CD14-positive monocyte (primary cell): ENCODE results near the gene SUV39H1. TPM values are rescaled to one million over a fixed set of nuclear protein-coding genes. Genes with fewer than 3 reads are reported as not detected.

Experiments used
- DNase-seq, 3 donors: peaks; one replicate each; pipeline ENCODE4 v3.0.0-alpha.2; 2011 to 2022
- H2AFZ ChIP-seq: 2 replicates; pipeline ENCODE4 v1.6.0; 2012; ENCODE audit warnings: mild to moderate bottlenecking, low read depth, low read length, inconsistent platforms; ENCODE audit not compliant: insufficient read depth, poor library complexity, severe bottlenecking
- H3K27ac ChIP-seq, 2 donors: 1 replicate in 1 of 2; 2 replicates in 1 of 2; pipeline ENCODE4 v1.5.1; 2012 to 2013; ENCODE audit warnings: low read length in 2 of 2, control low read depth in 1 of 2, inconsistent platforms in 1 of 2, low read depth in 1 of 2, mild to moderate bottlenecking in 1 of 2
- H3K27me3 ChIP-seq, 2 donors: one replicate each; pipeline versions ENCODE4 v1.6.0 to v1.6.1; 2011 to 2013; ENCODE audit warnings: low read length in 2 of 2; ENCODE audit not compliant: control insufficient read depth in 2 of 2, insufficient read depth in 2 of 2
- H3K36me3 ChIP-seq, 2 donors: replicated peaks in 1 of 2; 1 replicate in 1 of 2; 2 replicates in 1 of 2; pipeline versions ENCODE4 v1.5.1 to v1.6.1; 2012 to 2013; ENCODE audit warnings: low read length in 2 of 2, control low read depth in 1 of 2, inconsistent platforms in 1 of 2, mild to moderate bottlenecking in 1 of 2; ENCODE audit not compliant: insufficient read depth in 2 of 2, control insufficient read depth in 1 of 2
- H3K4me1 ChIP-seq, 2 donors: 1 replicate in 1 of 2; 2 replicates in 1 of 2; pipeline versions ENCODE4 v1.5.1 to v1.6.1; 2012 to 2013; ENCODE audit warnings: low read length in 2 of 2, control low read depth in 1 of 2, inconsistent platforms in 1 of 2, mild to moderate bottlenecking in 1 of 2, moderate library complexity in 1 of 2; ENCODE audit not compliant: insufficient read depth in 2 of 2, control insufficient read depth in 1 of 2
- H3K4me2 ChIP-seq: replicated peaks from 2 replicates; pipeline ENCODE3; 2012; ENCODE audit warnings: low read length, moderate library complexity, mild to moderate bottlenecking; ENCODE audit not compliant: poor library complexity, severe bottlenecking; ENCODE audit errors: extremely low read depth
- H3K4me3 ChIP-seq, 3 experiments: fragments of 200-600 bp in 1 of 3; sonication (generic) in 1 of 3; replicated peaks in 1 of 3; 1 replicate in 2 of 3; 2 replicates in 1 of 3; pipeline ENCODE4 v1.5.1; 2011 to 2013; ENCODE audit warnings: low read length in 3 of 3, mild to moderate bottlenecking in 3 of 3, control low read depth in 2 of 3, low read depth in 2 of 3, inconsistent platforms in 1 of 3, moderate library complexity in 1 of 3
- H3K79me2 ChIP-seq: 2 replicates; pipeline ENCODE4 v1.6.0; 2012; ENCODE audit warnings: mild to moderate bottlenecking, control low read depth, inconsistent platforms, low read length, moderate library complexity; ENCODE audit not compliant: insufficient read depth
- H3K9ac ChIP-seq: 2 replicates; pipeline ENCODE4 v1.6.0; 2017; ENCODE audit warnings: low read length, mild to moderate bottlenecking; ENCODE audit not compliant: insufficient read depth, poor library complexity, severe bottlenecking
- H3K9me3 ChIP-seq, 2 donors: replicated peaks in 1 of 2; 1 replicate in 1 of 2; 2 replicates in 1 of 2; pipeline versions ENCODE4 v1.5.1 to v1.6.1; 2012 to 2013; ENCODE audit warnings: low read length in 2 of 2, control low read depth in 1 of 2; ENCODE audit not compliant: control insufficient read depth in 1 of 2, insufficient read depth in 1 of 2
- H4K20me1 ChIP-seq: 2 replicates; pipeline ENCODE4 v1.6.0; 2012; ENCODE audit warnings: mild to moderate bottlenecking, low read length, control low read depth, moderate library complexity; ENCODE audit not compliant: insufficient read depth
- H3K27ac Mint-ChIP-seq, 7 donors: one replicate each; pipeline ENCODE4 v1.8.0; 2020; ENCODE audit warnings: mild to moderate bottlenecking in 7 of 7, mixed read lengths in 7 of 7, moderate library complexity in 6 of 7, inconsistent platforms in 2 of 7
- H3K27me3 Mint-ChIP-seq, 3 donors: one replicate each; pipeline ENCODE4 v1.8.0; 2021 to 2022; ENCODE audit warnings: low read depth in 3 of 3, mild to moderate bottlenecking in 3 of 3, mixed read lengths in 3 of 3, moderate library complexity in 3 of 3, inconsistent platforms in 1 of 3
- H3K36me3 Mint-ChIP-seq, 2 donors: one replicate each; pipeline ENCODE4 v1.8.0; 2020; ENCODE audit warnings: mixed read lengths in 2 of 2, inconsistent platforms in 1 of 2, mild to moderate bottlenecking in 1 of 2
- H3K4me1 Mint-ChIP-seq: one replicate; pipeline ENCODE4 v1.8.0; 2020; ENCODE audit warnings: mild to moderate bottlenecking, mixed read lengths
- H3K4me3 Mint-ChIP-seq, 2 donors: one replicate each; pipeline ENCODE4 v1.8.0; 2020; ENCODE audit warnings: mild to moderate bottlenecking in 2 of 2, mixed read lengths in 2 of 2, moderate library complexity in 1 of 2
- H3K9me3 Mint-ChIP-seq, 7 donors: one replicate each; pipeline ENCODE4 v1.8.0; 2020 to 2022; ENCODE audit warnings: mixed read lengths in 7 of 7, mild to moderate bottlenecking in 6 of 7, moderate library complexity in 6 of 7, inconsistent platforms in 2 of 7
- CTCF ChIP-seq: fragments of 200-600 bp; IDR thresholded peaks from one replicate; pipeline ENCODE4 v1.8.0; 2022; ENCODE audit warnings: antibody characterized with exemption, mild to moderate bottlenecking
- WGBS: methylation state at CpG from one replicate; pipeline ENCODE4 v1.1.5; 2013; ENCODE audit warnings: missing lambda C conversion rate; ENCODE audit not compliant: insufficient coverage; 5-methylcytosine and 5-hydroxymethylcytosine counted together
- intact Hi-C, 2 donors: fragments of 100-400 bp; cut with micrococcal nuclease; formaldehyde crosslinking; loops; one replicate each; pipeline versions ENCODE4 v1.15.0 to v1.15.1; 2023
- polyA plus RNA-seq, 3 donors: library from polyadenylated mRNA; depleted of rRNA in 1 of 3; unstranded in 2 of 3; stranded (reverse) in 1 of 3; fragments of 300-500 nt in 2 of 3; fragments of >200 nt in 1 of 3; fragmentation: Illumina TruSeq in 2 of 3; gene quantifications; 1 replicate in 2 of 3; 2 replicates in 1 of 3; pipeline ENCODE4 v1.2.3, GENCODE V29; 2012 to 2021

The SUV39H1 gene
- polyA plus RNA-seq, 3 donors = 2.8 to 3.4 (median 2.9) TPM

GRCh38 chrX:48698306-48698705 is 1.8 kb downstream of the SUV39H1 start:
- Mint-ChIP-seq H3K9me3 (peaks cover 0 to 9% (median 0%) of the 10 kb centered on the region in 7 donors), H3K4me1 (peaks cover 37% of the 10 kb centered on the region), H3K27me3 (peaks cover 0 to 3% (median 1%) of the 10 kb centered on the region in 3 donors), H3K4me3 (no peak overlapping the region), H3K36me3 (peaks cover 24% of the 10 kb centered on the region in 2 donors), H3K27ac (peak overlapping the region in 1 of 7 donors; percentile 50)
- intact Hi-C loops = loop anchor here (10.0 kb wide), 2 partner anchors 54 to 106 kb away; partner anchors contain the start of gene HDAC6 (in 1 of the 2)
- no CpG with 5 or more reads among the region's 5 CpGs for WGBS
- H3K9ac ChIP-seq = no peak overlapping the region
- peaks cover 60% of the 10 kb centered on the region for H3K79me2 ChIP-seq
- H2AFZ ChIP-seq = no peak overlapping the region
- TF ChIP-seq CTCF = no peak
- no peak for DNase-seq
- H3K4me3 ChIP-seq = no peak overlapping the region
- H3K27me3 ChIP-seq = no peaks in the 10 kb centered on the region
- H3K9me3 ChIP-seq = no peaks in the 10 kb centered on the region
- peaks cover 28 to 29% of the 10 kb centered on the region in 2 donors for H3K4me1 ChIP-seq
- no peak overlapping the region for H3K4me2 ChIP-seq
- H3K27ac ChIP-seq = no peak overlapping the region
- H4K20me1 ChIP-seq = no peaks in the 10 kb centered on the region
- H3K36me3 ChIP-seq = peaks cover 11 to 41% of the 10 kb centered on the region in 2 donors

DNA sequence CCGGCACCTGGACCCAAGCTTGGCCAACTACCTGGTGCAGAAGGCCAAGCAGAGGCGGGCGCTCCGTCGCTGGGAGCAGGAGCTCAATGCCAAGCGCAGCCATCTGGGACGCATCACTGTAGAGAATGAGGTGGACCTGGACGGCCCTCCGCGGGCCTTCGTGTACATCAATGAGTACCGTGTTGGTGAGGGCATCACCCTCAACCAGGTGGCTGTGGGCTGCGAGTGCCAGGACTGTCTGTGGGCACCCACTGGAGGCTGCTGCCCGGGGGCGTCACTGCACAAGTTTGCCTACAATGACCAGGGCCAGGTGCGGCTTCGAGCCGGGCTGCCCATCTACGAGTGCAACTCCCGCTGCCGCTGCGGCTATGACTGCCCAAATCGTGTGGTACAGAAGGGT is 3.7 kb downstream of the SUV39H1 start:
- WGBS = 96% methylated on average over 10 of the region's 23 CpGs

More for the DNA sequence above, 3.7 kb downstream of the SUV39H1 start:
- Histone ChIP-seq H3K27me3 (no peaks in the 10 kb centered on the region), H3K27ac (no peak overlapping the region), H3K79me2 (peaks cover 76% of the 10 kb centered on the region), H3K36me3 (peaks cover 13 to 60% of the 10 kb centered on the region in 2 donors), H3K4me1 (peaks cover 14 to 15% of the 10 kb centered on the region in 2 donors), H3K4me3 (no peak overlapping the region), H4K20me1 (no peaks in the 10 kb centered on the region), H3K9ac (no peak overlapping the region), H3K4me2 (no peak overlapping the region), H2AFZ (no peak overlapping the region), H3K9me3 (no peaks in the 10 kb centered on the region)
- Mint-ChIP-seq H3K36me3 (peaks cover 36 to 40% of the 10 kb centered on the region in 2 donors), H3K27me3 (peaks cover 0 to 6% (median 0%) of the 10 kb centered on the region in 3 donors), H3K4me1 (peaks cover 23% of the 10 kb centered on the region), H3K4me3 (no peak overlapping the region), H3K9me3 (peaks cover 0 to 9% (median 0%) of the 10 kb centered on the region in 7 donors), H3K27ac (peak overlapping the region in 2 of 7 donors; percentile 60 to 63)
- DNase-seq = no peak
- TF ChIP-seq CTCF = no peak
- intact Hi-C loops = loop anchor here in 1 of 2 donors (10.0 kb wide), 1 partner anchor 105 kb away; the partner anchor contains the start of gene HDAC6
